ENCODE data around the gene ZMIZ1. TPM values are rescaled to one million over a fixed set of nuclear protein-coding genes. Genes with fewer than 3 reads are reported as not detected.

ZMIZ1 gene
- polyA plus RNA-seq, 1 experiment = 13.0 TPM

- ChIA-PET POLR2A (no interaction called here), CTCF (interaction anchor here (0.9 kb wide), 1 partner anchor 17 kb away, joined by 3 read pairs; no protein-coding TSS in a partner anchor)
- TF ChIP-seq, protein P1, sequence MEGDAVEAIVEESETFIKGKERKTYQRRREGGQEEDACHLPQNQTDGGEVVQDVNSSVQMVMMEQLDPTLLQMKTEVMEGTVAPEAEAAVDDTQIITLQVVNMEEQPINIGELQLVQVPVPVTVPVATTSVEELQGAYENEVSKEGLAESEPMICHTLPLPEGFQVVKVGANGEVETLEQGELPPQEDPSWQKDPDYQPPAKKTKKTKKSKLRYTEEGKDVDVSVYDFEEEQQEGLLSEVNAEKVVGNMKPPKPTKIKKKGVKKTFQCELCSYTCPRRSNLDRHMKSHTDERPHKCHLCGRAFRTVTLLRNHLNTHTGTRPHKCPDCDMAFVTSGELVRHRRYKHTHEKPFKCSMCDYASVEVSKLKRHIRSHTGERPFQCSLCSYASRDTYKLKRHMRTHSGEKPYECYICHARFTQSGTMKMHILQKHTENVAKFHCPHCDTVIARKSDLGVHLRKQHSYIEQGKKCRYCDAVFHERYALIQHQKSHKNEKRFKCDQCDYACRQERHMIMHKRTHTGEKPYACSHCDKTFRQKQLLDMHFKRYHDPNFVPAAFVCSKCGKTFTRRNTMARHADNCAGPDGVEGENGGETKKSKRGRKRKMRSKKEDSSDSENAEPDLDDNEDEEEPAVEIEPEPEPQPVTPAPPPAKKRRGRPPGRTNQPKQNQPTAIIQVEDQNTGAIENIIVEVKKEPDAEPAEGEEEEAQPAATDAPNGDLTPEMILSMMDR (IDR thresholded peaks at IDR 0.05; ENCODE audit: insufficient read depth, low read depth, low read length) = no peak
- H3K4me3 ChIP-seq (ENCODE audit: low read depth, low read length) = no peak overlapping the region
- H3K27me3 ChIP-seq (ENCODE audit: control insufficient read depth, insufficient read depth, low read length) = no peaks in the 10 kb centered on the region
- peaks cover 65% of the 10 kb centered on the region for H3K36me3 ChIP-seq (ENCODE audit: control insufficient read depth, insufficient read depth, low read length)
- peak; percentile 84 for DNase-seq (ENCODE audit: low read depth)
These were observed 229.9 kb downstream of the ZMIZ1 start for GRCh38 chr10:79298403-79299244.

GRCh38 chr10:79299397-79300241 is 230.9 kb downstream of the ZMIZ1 start:
- H3K4me3 ChIP-seq (ENCODE audit: low read depth, low read length) = no peak overlapping the region
- ChIA-PET CTCF (interaction anchor here (0.9 to 1.6 kb wide), 2 partner anchors 12 to 16 kb away, joined by 3 read pairs; no protein-coding TSS in a partner anchor), POLR2A (interaction anchor here (0.7 kb wide), 1 partner anchor 17 kb away, joined by 3 read pairs; no protein-coding TSS in a partner anchor)
- no peaks in the 10 kb centered on the region for H3K27me3 ChIP-seq (ENCODE audit: control insufficient read depth, insufficient read depth, low read length)
- DNase-seq (ENCODE audit: low read depth) = peak; percentile 71
- TF ChIP-seq, protein P1 (IDR thresholded peaks at IDR 0.05; ENCODE audit: insufficient read depth, low read depth, low read length) = no peak
- peaks cover 70% of the 10 kb centered on the region for H3K36me3 ChIP-seq (ENCODE audit: control insufficient read depth, insufficient read depth, low read length)

GRCh38 chr10:79300711-79301110 is 231.9 kb downstream of the ZMIZ1 start:
- TF ChIP-seq, protein P1 (IDR thresholded peaks at IDR 0.05; ENCODE audit: insufficient read depth, low read depth, low read length) = no peak
- ChIA-PET CTCF (interaction anchor here (1.6 kb wide), 1 partner anchor 10 kb away, joined by 3 read pairs; no protein-coding TSS in a partner anchor), POLR2A (no interaction called here)
- no peak overlapping the region for H3K4me3 ChIP-seq (ENCODE audit: low read depth, low read length)
- H3K27me3 ChIP-seq (ENCODE audit: control insufficient read depth, insufficient read depth, low read length) = no peaks in the 10 kb centered on the region
- DNase-seq (ENCODE audit: low read depth) = no peak
- H3K36me3 ChIP-seq (ENCODE audit: control insufficient read depth, insufficient read depth, low read length) = peaks cover 74% of the 10 kb centered on the region

DNA sequence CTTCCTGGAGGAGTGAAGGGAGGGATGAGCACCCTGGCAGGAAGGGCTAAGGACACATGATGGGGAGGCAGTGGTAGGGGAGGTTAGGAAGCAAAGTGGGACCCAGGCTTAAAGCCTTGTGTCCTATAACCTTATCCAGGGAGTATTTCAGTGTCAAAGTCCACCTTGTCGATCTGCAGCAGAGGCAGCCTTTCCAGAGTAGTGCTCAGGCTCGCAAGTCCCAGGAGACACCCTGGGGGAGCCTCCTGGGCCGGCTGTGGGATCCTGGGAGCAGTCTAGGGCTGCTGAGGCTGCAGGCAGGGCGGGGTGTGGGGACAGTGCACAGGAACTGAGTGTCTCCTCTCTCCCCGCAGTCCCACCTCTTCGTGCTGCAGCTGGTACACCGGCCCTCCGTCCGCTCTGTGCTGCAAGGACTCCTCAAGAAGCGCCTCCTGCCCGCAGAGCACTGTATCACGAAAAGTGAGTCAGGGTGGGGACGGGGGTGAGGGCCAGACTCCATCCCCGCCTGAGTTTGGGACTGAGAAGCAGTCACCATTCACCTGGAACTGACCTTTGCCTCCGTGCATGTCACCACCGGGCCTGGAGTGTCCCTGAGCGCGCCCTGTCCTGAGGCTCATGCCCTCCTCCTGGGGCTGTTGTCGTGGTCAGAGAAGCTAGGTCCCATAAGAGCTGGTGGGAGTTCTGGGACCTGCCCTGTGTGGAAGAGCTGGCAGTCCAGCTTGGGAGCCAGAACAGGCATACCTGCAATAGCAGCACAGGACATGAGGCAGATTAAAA is 233.2 kb downstream of the ZMIZ1 start:
- POLR2A ChIA-PET = interaction anchor here (0.7 kb wide), 1 partner anchor 16 kb away, joined by 16 read pairs; no protein-coding TSS in a partner anchor
- CTCF ChIA-PET = interaction anchor here (0.7 kb wide), 1 partner anchor 23 kb away, joined by 3 read pairs; no protein-coding TSS in a partner anchor
- Histone ChIP-seq H3K27me3 (ENCODE audit: control insufficient read depth, insufficient read depth, low read length) (no peaks in the 10 kb centered on the region), H3K4me3 (ENCODE audit: low read depth, low read length) (no peak overlapping the region), H3K36me3 (ENCODE audit: control insufficient read depth, insufficient read depth, low read length) (peaks cover 77% of the 10 kb centered on the region)
- TF ChIP-seq, protein P1 (IDR thresholded peaks at IDR 0.05; ENCODE audit: insufficient read depth, low read depth, low read length) = no peak
- DNase-seq (ENCODE audit: low read depth) = no peak
